Esophagus squamous epithelium (tissue), 4 donors: ENCODE measurements around the gene LILRA6.

Experiments
- CTCF ChIP-seq, 6 experiments: fragments of 450-650 bp in 4 of 6; fragments of 200-600 bp in 2 of 6; sonication (generic) in 2 of 6; IDR thresholded peaks; one replicate each; pipeline ENCODE4 v1.5.1; 2016 to 2019; ENCODE audit warnings: antibody characterized with exemption in 6 of 6, mild to moderate bottlenecking in 4 of 6, moderate library complexity in 4 of 6
- POLR2A ChIP-seq, 4 donors: fragments of 450-650 bp; IDR thresholded peaks; one replicate each; pipeline ENCODE4 v1.6.1; 2017; ENCODE audit warnings: antibody characterized with exemption in 4 of 4, mild to moderate bottlenecking in 4 of 4, moderate library complexity in 3 of 4

- TF ChIP-seq CTCF (IDR thresholded peaks at IDR 0.05) = no peak
- TF ChIP-seq POLR2A (IDR thresholded peaks at IDR 0.05) = no peak
Measured at GRCh38 chr19:54256250-54257115, 13.9 kb upstream of the LILRA6 start.
